K562 (cell line): ENCODE results near the gene PSMD1. TPM values are rescaled to one million over a fixed set of nuclear protein-coding genes. Genes with fewer than 3 reads are reported as not detected.

Source experiments
- CBFA2T3 ChIP-seq: fragments of 450-650 bp; IDR thresholded peaks from 2 replicates; pipeline ENCODE4 v1.6.1; 2017
- CEBPB ChIP-seq: fragments of 450-650 bp; IDR thresholded peaks from 2 replicates; pipeline ENCODE4 v1.6.1; 2016; ENCODE audit warnings: missing genetic modification characterization, missing compliant biosample characterization
- CHCHD3 ChIP-seq: fragments of 250-450 bp; sonication (Bioruptor Pico); IDR thresholded peaks from 2 replicates; pipeline ENCODE4 v2.1.2; 2022; ENCODE audit warnings: mild to moderate bottlenecking
- FOSL1 ChIP-seq: fragments of 200-800 bp; sonication (Bioruptor generic); conservative IDR thresholded peaks from 2 replicates; pipeline ENCODE4 v1.6.1; 2016; ENCODE audit warnings: missing genetic modification characterization, missing compliant biosample characterization
- HMGN3 ChIP-seq: IDR thresholded peaks from 2 replicates; pipeline ENCODE4 v1.6.1; 2011; ENCODE audit warnings: borderline replicate concordance, low read depth, mild to moderate bottlenecking, mixed read lengths, low read length; ENCODE audit not compliant: insufficient read length; ENCODE audit errors: extremely low read depth
- JUND ChIP-seq, 2 experiments: IDR thresholded peaks; 2 replicates in 1 of 2; 3 replicates in 1 of 2; pipeline ENCODE4 v1.6.1; 2011; ENCODE audit warnings: borderline replicate concordance in 2 of 2, low read depth in 2 of 2, low read length in 2 of 2, improper control_type of control experiment in 1 of 2, missing biosample characterization in 1 of 2, missing genetic modification characterization in 1 of 2, missing genetic modification reagents in 1 of 2
- KLF10 ChIP-seq: fragments of 250-450 bp; sonication (Bioruptor Pico); IDR thresholded peaks from 2 replicates; pipeline ENCODE4 v1.6.1; 2021; ENCODE audit warnings: matching md5 sums
- L3MBTL2 ChIP-seq: fragments of 450-650 bp; IDR thresholded peaks from 2 replicates; pipeline ENCODE4 v1.6.1; 2016; ENCODE audit warnings: mild to moderate bottlenecking, moderate library complexity
- LEF1 ChIP-seq: fragments of 450-650 bp; IDR thresholded peaks from 2 replicates; pipeline ENCODE4 v1.6.1; 2016; ENCODE audit warnings: mild to moderate bottlenecking
- MAZ ChIP-seq, 2 experiments: fragments of 450-650 bp in 1 of 2; sonication (generic) in 1 of 2; formaldehyde crosslinking; IDR thresholded peaks in 1 of 2; conservative IDR thresholded peaks in 1 of 2; 2 replicates each; pipeline versions ENCODE4 v1.4.0 to v1.5.0; 2020; ENCODE audit warnings: mild to moderate bottlenecking in 1 of 2, missing genetic modification reagents in 1 of 2
- MBD2 ChIP-seq: sonication (generic); IDR thresholded peaks from 2 replicates; pipeline ENCODE4 v1.6.1; 2016; ENCODE audit warnings: low read depth, borderline replicate concordance
- MYNN ChIP-seq, 2 experiments: sonication (generic); formaldehyde crosslinking in 1 of 2; IDR thresholded peaks; 2 replicates each; pipeline versions ENCODE4 v1.5.0 to v1.6.1; 2016 to 2020; ENCODE audit warnings: antibody characterized with exemption in 1 of 2, missing genetic modification reagents in 1 of 2
- NR2C1 ChIP-seq, 2 experiments: fragments of 450-650 bp; IDR thresholded peaks; 2 replicates each; pipeline ENCODE4 v1.6.1; 2017; ENCODE audit warnings: mild to moderate bottlenecking in 2 of 2, antibody characterized with exemption in 1 of 2, inconsistent platforms in 1 of 2, missing compliant biosample characterization in 1 of 2, missing genetic modification characterization in 1 of 2
- PCBP1 ChIP-seq: fragments of 200-400 bp; formaldehyde crosslinking; IDR thresholded peaks from 2 replicates; pipeline ENCODE4 v1.6.1; 2018; ENCODE audit warnings: mild to moderate bottlenecking, low read depth, low read length; ENCODE audit not compliant: poor library complexity, severe bottlenecking
- PHB2 ChIP-seq: fragments of 450-650 bp; IDR thresholded peaks from 2 replicates; pipeline ENCODE4 v1.6.1; 2017; ENCODE audit warnings: low read depth
- RBM22 ChIP-seq: fragments of 200-400 bp; formaldehyde crosslinking; IDR thresholded peaks from 2 replicates; pipeline ENCODE4 v1.6.1; 2018; ENCODE audit warnings: low read length, low read depth; ENCODE audit not compliant: poor library complexity, severe bottlenecking
- RCOR1 ChIP-seq, 2 experiments: IDR thresholded peaks; 2 replicates each; pipeline ENCODE4 v1.6.1; 2012; ENCODE audit warnings: low read depth in 2 of 2, low read length in 2 of 2, borderline replicate concordance in 1 of 2, improper control_type of control experiment in 1 of 2
- RFX7 ChIP-seq: fragments of 250-450 bp; sonication (Bioruptor Pico); IDR thresholded peaks from 2 replicates; pipeline ENCODE4 v1.5.1; 2021; ENCODE audit warnings: mild to moderate bottlenecking
- SPI1 ChIP-seq: IDR thresholded peaks from 2 replicates; pipeline ENCODE4 v1.6.1; 2011; ENCODE audit warnings: low read depth, low read length, control low read depth, borderline replicate concordance
- TCF3 ChIP-seq: sonication (generic); formaldehyde crosslinking; IDR thresholded peaks from 2 replicates; pipeline ENCODE4 v1.4.0; 2020; ENCODE audit warnings: mild to moderate bottlenecking, missing genetic modification reagents
- ZFX ChIP-seq: sonication (generic); formaldehyde crosslinking; IDR thresholded peaks from 2 replicates; pipeline ENCODE4 v1.8.0; 2022; ENCODE audit warnings: mild to moderate bottlenecking, missing genetic modification reagents, moderate library complexity
- ZNF311 ChIP-seq: fragments of 250-450 bp; sonication (Bioruptor Pico); IDR thresholded peaks from 2 replicates; pipeline ENCODE4 v1.4.0; 2020; ENCODE audit warnings: mild to moderate bottlenecking, moderate library complexity
- ZNF324 ChIP-seq: fragments of 250-450 bp; sonication (Bioruptor Pico); IDR thresholded peaks from 2 replicates; pipeline ENCODE4 v1.4.0; 2020; ENCODE audit warnings: mild to moderate bottlenecking
- polyA plus RNA-seq, 8 experiments: library from polyadenylated mRNA; depleted of rRNA in 4 of 8; stranded (reverse) in 5 of 8; unstranded in 3 of 8; fragments of >200 nt; fragmentation: Nextera tagmentation in 2 of 8; fragmentation: Illumina TruSeq in 1 of 8; extraction: Ambion mirVana in 2 of 8; extraction: Trizol in 1 of 8; gene quantifications; 2 replicates each; pipeline versions ENCODE4 v1.2.1 to v1.2.3, GENCODE V29; 2011 to 2014; ENCODE audit warnings: inconsistent platforms in 1 of 8, missing spikeins in 1 of 8
- total RNA-seq, 7 experiments: library from RNA; depleted of rRNA in 6 of 7; stranded (reverse); fragments of >200 nt in 6 of 7; fragmentation: Illumina TruSeq in 2 of 7; extraction: Trizol in 2 of 7; gene quantifications; 2 replicates each; pipeline versions ENCODE4 v1.2.1 to v1.2.3, GENCODE V29; 2011 to 2021; ENCODE audit warnings: low replicate concordance in 1 of 7
- TF ChIP-seq, protein P1 (sequence below): fragments of 450-650 bp; IDR thresholded peaks from 2 replicates; pipeline ENCODE4 v1.6.1; 2017; ENCODE audit warnings: antibody characterized with exemption, mild to moderate bottlenecking

Gene PSMD1
- total and polyA plus RNA-seq, 9 of the 15 experiments (the other 6 are each of a cell fraction or from before 2014, with no cell fraction given) = 100 to 257 (median 147) TPM

DNA sequence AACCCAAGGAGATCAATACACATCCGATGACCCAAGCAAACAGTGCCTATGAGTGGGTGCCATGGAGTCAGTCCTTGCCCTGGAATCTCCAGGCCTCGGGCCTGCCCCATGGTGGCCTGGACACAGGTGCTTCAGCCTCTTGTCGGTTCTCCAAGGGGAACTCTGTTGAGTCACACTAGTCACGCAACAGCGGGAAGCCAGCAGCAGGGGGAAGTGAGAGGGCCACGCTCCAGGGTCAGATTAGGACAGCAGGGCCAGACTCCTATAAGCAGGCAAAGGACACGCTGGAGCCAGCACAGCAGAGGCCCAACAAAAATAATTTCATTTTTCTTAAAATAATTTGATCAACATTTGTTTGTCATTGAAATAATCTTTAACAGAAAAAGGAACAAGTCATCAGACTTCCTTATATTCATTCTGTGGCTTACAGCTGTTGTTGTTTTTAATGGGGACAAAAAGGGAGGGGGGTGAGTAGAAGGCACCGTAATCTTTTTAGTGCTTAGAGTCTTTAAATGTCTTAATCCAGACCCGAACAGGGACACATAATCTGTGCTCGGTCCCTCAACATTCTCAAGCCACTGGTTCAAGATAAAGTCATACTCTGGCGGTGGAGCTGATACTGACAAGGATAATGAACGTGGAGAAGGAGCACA is 125.3 kb downstream of the PSMD1 start (continued):
- TF ChIP-seq SPI1 (peak; percentile 60; the same call in 1 of the 2 replicates), TCF3 (0 out of 2 replicates have a peak, but pooled peaks have one; percentile 2), MAZ (CRISPR knock-in tag; conservative IDR thresholded peaks at IDR 0.05 in 1 of 2, IDR thresholded peaks at IDR 0.05 in 1 of 2) (peak in 1 of 2 experiments; percentile 20; a peak in 1 of 4 replicates), KLF10 (CRISPR knock-in tag) (no peak), CEBPB (tag) (peak; percentile 37), CHCHD3 (CRISPR knock-in tag) (no peak), ZNF324 (CRISPR knock-in tag) (no peak), NR2C1 (IDR thresholded peaks at IDR 0.05) (no peak), NR2C1 (tag; IDR thresholded peaks at IDR 0.05) (0 out of 2 replicates have a peak, but pooled peaks have one; percentile 16), CBFA2T3 (0 out of 2 replicates have a peak, but pooled peaks have one; percentile 3), PHB2 (no peak), LEF1 (0 out of 2 replicates have a peak, but pooled peaks have one; percentile 50), JUND (IDR thresholded peaks at IDR 0.05; ENCODE audit: borderline replicate concordance, low read depth, low read length) (peak; percentile 74), JUND (tag; IDR thresholded peaks at IDR 0.05; ENCODE audit: borderline replicate concordance, low read depth, low read length) (peak; percentile 63; the same call in 2 of the 3 replicates), RFX7 (no peak), ZNF311 (CRISPR knock-in tag) (no peak), MBD2 (no peak), MYNN (IDR thresholded peaks at IDR 0.05) (no peak), MYNN (CRISPR knock-in tag; IDR thresholded peaks at IDR 0.05) (no peak), PCBP1 (no peak), L3MBTL2 (peak; percentile 85), HMGN3 (no peak), ZFX (CRISPR knock-in tag) (peak; percentile 42; the same call in 1 of the 2 replicates), RBM22 (no peak), RCOR1 (IDR thresholded peaks at IDR 0.05; ENCODE audit: borderline replicate concordance in 1 of 2, low read depth in 2 of 2, low read length in 2 of 2) (peak in 1 of 2 experiments; percentile 4; a peak in 1 of 4 replicates), FOSL1 (tag) (peak; percentile 74)
- TF ChIP-seq, protein P1, sequence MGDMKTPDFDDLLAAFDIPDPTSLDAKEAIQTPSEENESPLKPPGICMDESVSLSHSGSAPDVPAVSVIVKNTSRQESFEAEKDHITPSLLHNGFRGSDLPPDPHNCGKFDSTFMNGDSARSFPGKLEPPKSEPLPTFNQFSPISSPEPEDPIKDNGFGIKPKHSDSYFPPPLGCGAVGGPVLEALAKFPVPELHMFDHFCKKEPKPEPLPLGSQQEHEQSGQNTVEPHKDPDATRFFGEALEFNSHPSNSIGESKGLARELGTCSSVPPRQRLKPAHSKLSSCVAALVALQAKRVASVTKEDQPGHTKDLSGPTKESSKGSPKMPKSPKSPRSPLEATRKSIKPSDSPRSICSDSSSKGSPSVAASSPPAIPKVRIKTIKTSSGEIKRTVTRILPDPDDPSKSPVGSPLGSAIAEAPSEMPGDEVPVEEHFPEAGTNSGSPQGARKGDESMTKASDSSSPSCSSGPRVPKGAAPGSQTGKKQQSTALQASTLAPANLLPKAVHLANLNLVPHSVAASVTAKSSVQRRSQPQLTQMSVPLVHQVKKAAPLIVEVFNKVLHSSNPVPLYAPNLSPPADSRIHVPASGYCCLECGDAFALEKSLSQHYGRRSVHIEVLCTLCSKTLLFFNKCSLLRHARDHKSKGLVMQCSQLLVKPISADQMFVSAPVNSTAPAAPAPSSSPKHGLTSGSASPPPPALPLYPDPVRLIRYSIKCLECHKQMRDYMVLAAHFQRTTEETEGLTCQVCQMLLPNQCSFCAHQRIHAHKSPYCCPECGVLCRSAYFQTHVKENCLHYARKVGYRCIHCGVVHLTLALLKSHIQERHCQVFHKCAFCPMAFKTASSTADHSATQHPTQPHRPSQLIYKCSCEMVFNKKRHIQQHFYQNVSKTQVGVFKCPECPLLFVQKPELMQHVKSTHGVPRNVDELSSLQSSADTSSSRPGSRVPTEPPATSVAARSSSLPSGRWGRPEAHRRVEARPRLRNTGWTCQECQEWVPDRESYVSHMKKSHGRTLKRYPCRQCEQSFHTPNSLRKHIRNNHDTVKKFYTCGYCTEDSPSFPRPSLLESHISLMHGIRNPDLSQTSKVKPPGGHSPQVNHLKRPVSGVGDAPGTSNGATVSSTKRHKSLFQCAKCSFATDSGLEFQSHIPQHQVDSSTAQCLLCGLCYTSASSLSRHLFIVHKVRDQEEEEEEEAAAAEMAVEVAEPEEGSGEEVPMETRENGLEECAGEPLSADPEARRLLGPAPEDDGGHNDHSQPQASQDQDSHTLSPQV = peak; percentile 35; the same call in 1 of the 2 replicates
